ENCODE data around the gene SERPINE2. TPM values are rescaled to one million over a fixed set of nuclear protein-coding genes. Genes with fewer than 3 reads are reported as not detected.
A peak's percentile ranks its signal among the peaks of the same experiment; 100 is the strongest.
"Not testable (repeated sequence)": the region's sequence is repeated elsewhere in the genome, so short reads cannot be mapped to it uniquely, and the experiment has no call there.

SERPINE2 gene
- total RNA-seq, 1 donor from 2014 or later = 61.3 TPM

- peak; percentile 100 for ATAC-seq
- intact Hi-C loops (cut with DNase I) = no loop called here
- peak; percentile 99 for DNase-seq (ENCODE audit: low spot score)
These were observed 81.8 kb downstream of the SERPINE2 start, which contains the start of gene MRPL44 for GRCh38 chr2:223957092-223957851. Gene MRPL44 (plus strand): TSS chr2:223957463. CDS start chr2:223957473, 10 bp downstream.

GRCh38 chr2:223956300-223956699 lies 82.8 kb downstream of the SERPINE2 start:
- DNase-seq (ENCODE audit: low spot score) = no peak
- intact Hi-C loops (cut with DNase I) = no loop called here
- no peak for ATAC-seq

- DNase-seq (ENCODE audit: low spot score) = no peak
- ATAC-seq = no peak
These were observed 84.7 kb downstream of the SERPINE2 start for GRCh38 chr2:223954401-223954800.

GRCh38 chr2:223952280-223952968 lies 86.7 kb downstream of the SERPINE2 start:
- DNase-seq (ENCODE audit: low spot score) = no peak
- ATAC-seq = no peak
- intact Hi-C loops (cut with DNase I) = no loop called here

More at GRCh38 chr2:223954401-223954800, 84.7 kb downstream of the SERPINE2 start:
- intact Hi-C loops (cut with DNase I) = no loop called here

GRCh38 chr2:223950448-223951347 lies 88.4 kb downstream of the SERPINE2 start:
- ATAC-seq (no peak), DNase-seq (ENCODE audit: low spot score) (no peak)
- intact Hi-C loops (cut with DNase I) = no loop called here

GRCh38 chr2:223949241-223949840 lies 89.7 kb downstream of the SERPINE2 start:
- intact Hi-C loops (cut with DNase I) = no loop called here

GRCh38 chr2:223947711-223948205 lies 91.3 kb downstream of the SERPINE2 start:
- no peak for ATAC-seq
- intact Hi-C loops (cut with DNase I) = no loop called here
- DNase-seq (ENCODE audit: low spot score) = no peak

More at GRCh38 chr2:223949241-223949840, 89.7 kb downstream of the SERPINE2 start:
- ATAC-seq (no peak), DNase-seq (ENCODE audit: low spot score) (no peak)

GRCh38 chr2:223945755-223946154 lies 93.3 kb downstream of the SERPINE2 start:
- ATAC-seq = no peak
- no peak for DNase-seq (ENCODE audit: low spot score)
- intact Hi-C loops (cut with DNase I) = no loop called here

- DNase-seq (ENCODE audit: low spot score) = peak; percentile 93
- ATAC-seq = peak; percentile 97
- intact Hi-C loops (cut with DNase I) = no loop called here
These were observed 94.2 kb downstream of the SERPINE2 start, which contains the start of gene WDFY1 for GRCh38 chr2:223944703-223945531. Gene WDFY1 (minus strand): TSS chr2:223945335. CDS start chr2:223945284, 51 bp downstream.

- intact Hi-C loops (cut with DNase I) = no loop called here
- peak; percentile 69 for DNase-seq (ENCODE audit: low spot score)
- peak; percentile 63 for ATAC-seq
These were observed 94.9 kb downstream of the SERPINE2 start for GRCh38 chr2:223944166-223944702.

- ATAC-seq = peak; percentile 17
These were observed 95.5 kb downstream of the SERPINE2 start for GRCh38 chr2:223943561-223944008.

GRCh38 chr2:223943135-223943534 lies 96.0 kb downstream of the SERPINE2 start:
- ATAC-seq (no peak), DNase-seq (ENCODE audit: low spot score) (no peak)
- intact Hi-C loops (cut with DNase I) = no loop called here

More at GRCh38 chr2:223943561-223944008, 95.5 kb downstream of the SERPINE2 start:
- no peak for DNase-seq (ENCODE audit: low spot score)
- intact Hi-C loops (cut with DNase I) = no loop called here

- no peak for DNase-seq (ENCODE audit: low spot score)
- intact Hi-C loops (cut with DNase I) = no loop called here
- no peak for ATAC-seq
These were observed 97.4 kb downstream of the SERPINE2 start for GRCh38 chr2:223941579-223942277.

GRCh38 chr2:223939438-223939837 lies 99.6 kb downstream of the SERPINE2 start:
- intact Hi-C loops (cut with DNase I); ATAC-seq; DNase-seq (ENCODE audit: low spot score): not testable (repeated sequence)

- intact Hi-C loops (cut with DNase I) = no loop called here
- no peak for DNase-seq (ENCODE audit: low spot score)
- ATAC-seq = no peak
These were observed 101.6 kb downstream of the SERPINE2 start for GRCh38 chr2:223937535-223937934.

- no peak for DNase-seq (ENCODE audit: low spot score)
- intact Hi-C loops (cut with DNase I) = no loop called here
- ATAC-seq = no peak
These were observed 102.2 kb downstream of the SERPINE2 start for GRCh38 chr2:223936862-223937326.

Data from sciatic nerve (tissue), 2 donors.